ENCODE data around the gene TMEM134.

DNA sequence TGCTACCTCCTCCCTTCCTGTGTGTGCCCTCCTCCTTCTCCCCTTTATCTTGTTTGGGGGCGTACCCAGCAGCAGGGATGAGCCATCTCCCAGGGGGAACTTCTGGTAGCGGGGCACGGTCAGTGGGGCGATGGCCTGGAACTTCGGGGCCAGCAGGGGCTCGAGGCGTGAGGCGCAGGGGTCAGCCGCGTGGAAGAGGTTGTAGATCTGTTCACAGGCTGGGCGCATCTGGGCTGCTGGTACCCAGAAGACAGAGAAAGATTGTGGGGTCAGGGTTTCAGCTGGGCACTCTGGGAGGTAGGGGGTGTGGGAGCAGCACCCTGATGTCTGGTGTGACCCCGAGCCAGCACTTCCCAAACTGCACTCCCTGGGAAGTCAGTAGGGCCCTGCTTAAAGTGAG, 27.1 kb upstream of the TMEM134 start:
- TF ChIP-seq CTCF (IDR thresholded peaks at IDR 0.05): no peak
- TF ChIP-seq ZFX (IDR thresholded peaks at IDR 0.05; ENCODE audit: borderline replicate concordance): no peak

Data from 22Rv1 (cell line).